Colon (tissue), 2 donors: Measurements from ENCODE around the gene TMPRSS4.

Source experiments
- FAIRE-seq: peaks from 2 replicates; lab custom pipeline; 2012; peaks lifted over from hg19 to GRCh38; lab: Jason Lieb, UNC
- donor health status: control.
- donor health status: control.

The TMPRSS4 gene

DNA sequence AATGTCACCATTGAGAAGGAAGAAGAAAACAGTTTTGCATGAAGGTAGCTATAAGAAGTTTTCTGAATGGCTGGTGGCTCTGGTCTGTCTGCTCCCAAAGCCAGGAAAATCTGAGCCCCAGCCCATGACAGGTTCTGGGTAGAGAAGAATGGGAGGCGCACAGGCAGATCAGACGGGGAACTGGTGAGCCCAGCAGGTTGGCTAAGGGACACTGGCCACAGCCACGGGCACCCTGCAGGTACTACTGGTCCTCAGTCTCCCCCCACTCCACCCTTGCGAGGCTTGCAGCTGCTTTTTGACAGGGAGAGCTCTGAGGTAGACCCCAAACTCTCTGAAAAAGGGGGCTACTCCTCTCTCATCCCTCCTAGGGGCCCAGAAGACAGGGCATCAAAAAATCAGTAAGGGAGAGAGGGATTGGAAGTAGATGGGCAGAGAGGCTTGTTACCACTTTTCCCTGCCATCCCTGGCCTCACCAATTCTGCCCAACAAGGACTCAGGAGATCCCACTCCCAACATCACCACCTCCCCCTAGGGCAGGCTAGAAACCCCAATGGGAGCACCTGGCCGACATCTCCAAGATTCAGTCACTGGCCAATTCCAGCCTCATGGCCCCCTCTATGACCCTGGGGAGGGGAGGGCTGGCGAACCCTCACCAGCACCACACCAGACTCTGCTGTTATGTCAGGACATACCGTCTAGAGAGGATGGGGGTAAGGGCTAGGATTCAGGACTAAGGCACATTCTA lies 58.3 kb downstream of the TMPRSS4 start:
- FAIRE-seq: no peak

- FAIRE-seq: no peak
Observed at GRCh38 chr11:118135796-118136165, 58.9 kb downstream of the TMPRSS4 start.

GRCh38 chr11:118136341-118136740 lies 59.5 kb downstream of the TMPRSS4 start:
- FAIRE-seq: no peak

DNA sequence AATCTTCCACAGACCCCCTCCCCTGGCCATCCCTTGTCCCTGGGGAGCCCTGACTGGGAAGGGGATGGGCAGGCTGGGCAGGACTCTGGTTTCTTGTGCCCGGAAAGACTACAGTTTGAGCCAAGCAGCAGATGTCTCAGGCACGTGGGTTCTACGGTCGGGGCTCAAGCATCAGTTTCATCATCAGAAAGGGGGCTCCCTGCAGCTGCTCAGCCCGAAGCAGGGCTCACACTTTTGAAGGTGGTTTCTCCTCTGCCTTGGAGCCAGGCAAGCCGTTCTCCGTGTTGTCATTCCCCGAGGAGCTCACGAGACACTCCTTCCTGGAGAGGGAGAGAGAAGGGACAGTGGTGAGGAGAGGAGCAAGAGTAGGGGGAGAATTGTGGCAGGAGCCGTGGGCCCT lies 59.9 kb downstream of the TMPRSS4 start:
- FAIRE-seq: no peak

GRCh38 chr11:118138839-118139420 lies 62.1 kb downstream of the TMPRSS4 start:
- FAIRE-seq: no peak

DNA sequence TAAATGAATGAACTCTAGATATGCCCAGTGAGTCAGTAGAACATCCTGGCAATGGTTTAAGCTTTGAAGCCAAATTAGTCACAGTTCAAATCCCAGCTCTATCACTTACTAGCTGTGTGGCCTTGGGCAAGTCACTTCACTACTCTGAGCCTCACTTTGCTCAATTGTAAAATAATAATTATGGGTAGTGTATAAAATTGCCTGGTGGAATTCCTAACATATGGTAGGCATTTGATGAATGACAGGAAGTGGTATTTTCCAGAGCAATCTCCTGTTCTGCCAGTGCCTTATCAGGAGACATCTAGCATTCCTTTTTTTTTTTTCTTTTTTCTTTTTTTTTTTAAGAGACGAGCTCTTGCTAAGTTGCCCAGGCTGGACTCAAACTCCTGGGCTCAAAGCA lies 62.7 kb downstream of the TMPRSS4 start:
- no peak for FAIRE-seq

- FAIRE-seq: no peak
Observed at GRCh38 chr11:118142081-118142480, 65.2 kb downstream of the TMPRSS4 start.

DNA sequence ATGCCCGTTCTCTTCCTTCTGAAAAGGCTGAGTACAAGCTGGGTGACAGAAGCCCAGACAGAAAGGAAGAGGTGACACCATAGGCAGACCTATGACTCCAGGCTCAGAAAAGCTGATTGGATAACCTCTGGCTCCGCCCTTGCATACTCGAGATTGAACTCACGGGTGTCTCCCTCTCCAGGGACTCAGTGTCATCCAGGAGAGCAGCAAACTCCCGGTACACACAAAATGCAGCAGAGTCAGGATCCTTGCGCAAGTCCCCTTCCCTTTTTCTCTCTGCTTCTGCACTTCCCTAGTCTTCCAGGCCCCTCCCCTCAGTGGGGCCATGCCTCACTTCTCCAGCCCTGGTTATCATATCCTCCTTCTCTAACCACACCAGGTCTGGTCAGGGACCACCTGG lies 65.9 kb downstream of the TMPRSS4 start:
- FAIRE-seq: no peak

GRCh38 chr11:118143661-118144185 lies 66.8 kb downstream of the TMPRSS4 start:
- no peak for FAIRE-seq

- FAIRE-seq: no peak
Observed at GRCh38 chr11:118144301-118145268, 67.7 kb downstream of the TMPRSS4 start.

DNA sequence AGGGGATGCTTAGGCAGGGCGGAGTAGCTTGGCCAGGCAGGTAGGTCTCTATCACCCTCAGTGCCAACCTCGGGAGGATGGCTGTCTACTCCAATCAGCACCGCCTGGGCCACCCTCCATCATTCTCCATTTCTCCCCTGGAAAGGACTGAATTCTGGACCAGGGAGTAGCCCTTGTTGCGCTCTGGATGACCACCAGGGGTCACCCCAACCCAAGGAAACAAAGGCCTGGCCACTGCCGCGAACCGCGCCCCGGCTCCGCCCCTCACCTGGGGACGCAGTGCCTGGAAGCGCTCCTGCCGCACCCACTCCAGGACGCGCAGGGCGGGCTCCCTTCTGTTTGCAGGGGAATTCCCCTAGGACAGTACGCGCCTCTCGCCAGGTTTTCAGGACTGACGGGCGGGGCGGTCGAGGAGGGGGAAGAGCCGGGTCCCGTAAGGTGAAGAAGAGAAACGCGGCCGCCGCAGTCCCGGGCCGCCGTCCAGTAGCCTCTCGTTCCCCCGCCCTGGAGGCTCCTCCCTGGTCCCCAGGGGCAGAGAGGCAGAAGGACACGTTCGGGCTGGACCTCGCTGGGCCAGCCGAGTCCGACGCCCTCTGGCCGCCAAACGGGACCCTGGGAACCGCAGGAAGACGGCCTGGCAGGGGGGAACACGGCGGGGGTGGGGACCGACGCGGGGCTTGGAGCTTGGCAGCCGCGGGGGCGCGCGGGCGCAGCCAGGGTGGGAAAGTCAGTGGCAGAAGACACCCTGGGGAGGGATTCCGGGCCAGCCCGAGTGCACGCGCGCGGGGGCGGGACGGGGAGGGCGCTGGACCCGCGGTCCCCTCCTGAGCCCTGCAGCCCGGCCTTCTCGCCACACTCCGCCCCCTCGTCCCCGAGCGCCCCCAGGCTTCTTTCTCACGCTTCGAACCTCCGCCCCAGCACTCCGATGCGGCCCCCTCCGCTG lies 68.7 kb downstream of the TMPRSS4 start:
- no peak for FAIRE-seq

DNA sequence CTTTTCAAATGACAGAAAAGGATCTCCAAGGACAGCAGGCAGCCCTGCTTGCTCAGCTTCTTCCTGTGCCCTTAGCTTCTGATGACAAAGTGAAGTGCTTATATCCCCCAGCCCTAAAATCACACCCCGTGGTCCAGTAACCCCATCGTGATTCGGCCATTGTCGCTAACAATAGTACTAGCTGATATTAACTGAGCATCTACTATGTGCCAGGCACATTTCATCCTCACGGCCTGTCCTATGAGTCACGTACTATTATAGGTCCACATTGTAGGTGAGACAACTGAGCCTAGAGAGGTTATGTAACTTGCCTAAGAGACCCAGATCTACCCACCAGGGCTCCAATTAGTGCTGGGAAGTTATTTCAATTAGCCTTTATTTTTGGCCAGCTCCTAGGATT lies 69.7 kb downstream of the TMPRSS4 start:
- FAIRE-seq: no peak

DNA sequence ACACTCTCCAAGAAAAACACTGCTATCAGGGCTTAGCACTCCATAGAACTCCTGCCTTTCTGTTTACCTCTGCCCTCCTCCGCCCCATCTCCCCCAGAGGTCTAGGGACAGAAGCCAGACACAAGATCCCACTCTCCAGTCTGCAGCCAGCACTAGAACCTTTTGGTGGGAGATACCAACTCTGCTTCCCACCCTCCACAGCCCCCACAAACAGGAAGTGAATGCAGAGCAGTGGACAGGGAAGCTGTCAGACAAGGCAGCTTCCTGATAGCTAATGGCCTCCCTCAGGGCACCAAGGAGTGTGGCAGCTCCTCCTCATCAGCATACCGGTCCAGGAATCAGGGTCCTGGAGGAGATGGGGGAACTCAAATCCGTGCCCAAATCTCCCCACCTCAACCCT lies 70.6 kb downstream of the TMPRSS4 start:
- FAIRE-seq: no peak

GRCh38 chr11:118148240-118148639 lies 71.4 kb downstream of the TMPRSS4 start:
- no peak for FAIRE-seq

GRCh38 chr11:118148856-118149255 lies 72.0 kb downstream of the TMPRSS4 start:
- FAIRE-seq: no peak

DNA sequence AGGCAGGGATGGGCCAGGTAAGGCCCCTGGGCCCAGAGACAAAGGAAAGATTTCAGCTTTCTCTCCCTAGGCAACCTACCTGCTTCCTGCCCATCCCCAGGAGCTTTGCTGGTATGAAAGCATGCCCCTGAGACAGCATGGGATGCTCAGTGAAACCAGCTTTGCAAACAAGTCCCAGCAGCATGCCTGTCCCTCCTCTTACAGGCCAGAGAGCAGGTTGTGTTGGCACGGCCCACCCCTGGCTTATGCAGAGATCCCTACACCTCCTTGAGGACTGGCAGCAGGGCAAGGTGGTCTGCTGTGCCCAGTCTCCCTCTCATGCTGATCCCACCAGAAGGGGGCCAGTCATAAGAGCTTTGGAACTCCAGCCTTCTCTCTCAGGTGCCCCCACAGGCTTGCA lies 72.6 kb downstream of the TMPRSS4 start:
- FAIRE-seq: no peak

DNA sequence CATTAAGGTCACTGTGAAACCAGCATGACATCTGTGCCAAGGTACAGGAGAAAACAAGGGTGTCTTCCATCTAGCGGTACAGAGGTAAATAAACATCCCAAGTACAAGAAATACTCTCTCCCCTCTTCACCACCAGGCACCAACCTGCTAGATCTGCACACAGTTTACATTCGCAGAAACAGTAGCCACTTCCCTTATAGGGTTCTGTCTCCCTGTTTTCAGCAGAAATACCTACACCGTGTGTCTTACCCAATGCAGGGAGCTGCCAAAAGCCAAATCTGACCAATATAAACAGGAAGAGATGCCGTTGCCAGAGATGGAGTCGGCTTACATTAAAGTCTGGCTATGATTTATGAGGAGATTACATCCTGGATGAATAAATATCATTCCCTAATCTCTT lies 74.6 kb downstream of the TMPRSS4 start:
- FAIRE-seq: no peak

GRCh38 chr11:118152020-118152551 lies 75.2 kb downstream of the TMPRSS4 start:
- FAIRE-seq: no peak

DNA sequence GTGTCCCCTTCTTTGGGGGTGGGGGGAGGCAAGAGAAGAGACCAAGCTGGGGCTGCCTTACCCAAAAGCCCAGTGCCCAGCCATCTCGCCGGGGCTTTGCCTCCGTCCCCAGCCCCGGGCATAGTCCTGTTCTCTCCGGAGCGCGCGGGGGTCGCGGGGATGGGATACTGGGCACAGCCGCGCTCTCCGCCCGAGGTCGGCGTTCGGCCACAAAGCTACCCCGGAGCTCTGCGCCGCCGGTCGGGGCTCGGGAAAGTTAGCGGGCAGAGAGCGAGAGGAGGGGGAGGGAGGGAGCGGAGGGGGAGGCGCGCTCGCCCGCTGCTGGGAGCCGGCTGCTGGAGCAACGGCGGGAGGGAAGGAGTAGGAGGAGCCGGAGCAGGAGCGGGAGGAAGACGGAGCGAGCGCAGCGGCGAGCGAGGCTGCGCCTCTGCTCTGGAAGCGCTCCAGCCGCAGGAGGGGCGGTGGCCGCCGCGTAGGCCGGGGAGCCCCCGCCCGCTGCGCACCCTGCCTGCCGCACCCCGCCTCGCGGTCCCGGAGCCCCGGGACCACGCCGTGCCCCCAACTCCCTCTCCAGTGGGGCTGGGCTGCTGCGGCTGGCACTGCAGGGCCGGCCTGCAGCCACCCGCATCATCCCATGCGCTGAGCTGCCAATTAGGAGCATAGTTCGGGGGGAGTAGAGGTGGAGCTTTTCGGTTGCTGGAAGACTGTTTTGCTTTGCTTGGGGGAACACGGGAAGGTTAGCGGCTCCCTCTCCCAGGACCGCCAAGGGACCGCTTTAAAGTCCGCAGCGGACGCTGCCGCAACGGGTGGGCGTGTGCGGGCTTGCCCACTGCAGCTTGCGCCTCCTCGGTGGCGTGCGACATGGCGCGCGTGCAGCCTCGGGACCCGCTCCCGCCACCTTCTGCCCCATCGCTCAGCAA lies 75.9 kb downstream of the TMPRSS4 start, which contains the start of gene SCN4B:
SCN4B (minus strand) TSS at position 272 of the 920 bp plus-strand sequence; CDS start at position 122, 150 bp downstream.
- no peak for FAIRE-seq

GRCh38 chr11:118153516-118153915 lies 76.6 kb downstream of the TMPRSS4 start:
- FAIRE-seq: no peak
